MV-4-11 (cell line): ENCODE measurements around the gene VPS35.

Source experiments
- DNase-seq: peaks from one replicate; lab custom pipeline; 2025; lab: John Stamatoyannopoulos, UW

Gene VPS35

DNA sequence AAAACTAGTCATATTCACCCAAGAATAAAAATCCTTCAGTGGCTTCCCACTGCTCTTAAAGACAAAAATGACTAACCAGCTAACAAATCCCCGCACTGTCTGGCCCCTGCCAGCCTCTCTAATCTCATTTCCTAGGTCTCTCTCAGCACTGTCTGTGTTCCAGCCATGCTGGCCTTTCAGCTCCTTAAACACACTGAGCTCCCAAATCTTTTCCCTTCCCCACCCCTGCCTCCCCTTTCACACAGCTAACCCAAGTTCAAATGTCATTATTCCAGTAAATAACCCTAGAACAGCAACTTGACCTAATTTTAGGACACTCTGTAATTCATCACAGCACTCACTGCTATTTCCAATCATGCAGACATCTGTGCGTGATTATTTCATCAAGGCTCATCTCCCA, 75.6 kb downstream of the VPS35 start:
- no peak for DNase-seq

DNA sequence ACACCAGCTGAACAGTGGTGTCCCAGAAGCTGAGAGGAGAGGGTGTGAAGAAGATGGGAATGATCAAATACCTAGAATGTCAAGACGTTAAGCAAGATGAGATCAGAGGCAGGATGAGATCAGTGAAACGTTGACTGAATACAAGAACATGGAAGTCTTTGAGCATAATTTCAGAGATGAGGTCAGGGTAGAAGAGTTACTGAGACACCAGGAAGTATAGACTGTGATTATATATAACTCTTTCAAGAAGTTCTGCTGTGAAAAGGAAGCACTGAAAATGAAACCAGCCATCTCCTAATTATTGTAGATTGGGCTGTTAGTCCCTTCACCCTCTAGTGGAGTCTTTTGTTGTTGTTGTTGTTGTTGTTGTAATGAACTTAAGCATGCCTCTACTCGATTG, 76.9 kb downstream of the VPS35 start:
- peak; percentile 69 for DNase-seq

DNA sequence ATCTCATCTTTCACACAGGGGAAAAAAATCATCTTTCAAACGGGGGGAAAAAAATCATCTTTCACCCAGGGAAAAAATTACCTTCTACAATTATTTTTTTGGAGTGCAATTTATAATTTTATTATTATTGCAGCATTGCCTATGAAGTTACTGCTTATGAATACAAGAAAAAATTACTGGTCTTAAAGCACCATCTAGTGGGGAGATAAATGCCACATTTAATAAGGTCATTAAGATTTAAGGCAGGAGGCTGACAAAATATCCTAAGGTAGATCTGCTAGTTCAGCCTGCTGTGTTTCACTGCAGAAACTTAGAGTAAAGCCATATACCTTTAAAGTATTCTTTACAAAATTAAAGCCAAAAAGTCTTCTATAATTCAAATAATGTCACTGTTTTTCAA, 81.4 kb downstream of the VPS35 start:
- DNase-seq: peak; percentile 20

DNA sequence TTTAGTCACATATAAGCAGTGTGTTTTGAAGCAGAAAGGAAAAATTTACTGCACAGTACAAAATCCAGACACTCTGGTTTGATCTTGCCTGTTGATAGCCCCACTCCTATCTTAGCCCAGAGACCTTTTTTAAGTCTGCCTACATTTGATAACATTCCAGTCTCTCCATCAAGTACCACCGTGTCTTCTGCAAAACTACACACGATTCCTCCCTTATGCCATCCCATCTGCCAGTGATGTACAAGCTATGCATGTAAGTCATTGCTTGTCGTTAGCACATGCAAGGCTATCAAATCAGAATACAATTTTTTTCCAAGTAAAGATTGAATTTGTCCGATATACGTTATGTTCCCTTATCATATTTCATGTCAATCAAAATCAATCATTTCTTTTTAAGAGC, 82.7 kb downstream of the VPS35 start:
- no peak for DNase-seq
